Left forelimb (tissue), 1 donor: ENCODE results near the gene BUD31.
"Not testable (repeated sequence)": the region's sequence is repeated elsewhere in the genome, so short reads cannot be mapped to it uniquely, and the experiment has no call there.

Experiments used
- DNase-seq: peaks from one replicate; pipeline ENCODE4 v3.0.0-alpha.2; 2018; ENCODE audit warnings: low spot score

Gene BUD31

GRCh38 chr7:99380823-99381663 lies 27.7 kb upstream of the BUD31 start:
- no peak for DNase-seq

- no peak for DNase-seq
These were observed 27.1 kb upstream of the BUD31 start for GRCh38 chr7:99381664-99382075.

- DNase-seq = no peak
These were observed 25.6 kb upstream of the BUD31 start for GRCh38 chr7:99383203-99383602.

- no peak for DNase-seq
These were observed 24.9 kb upstream of the BUD31 start for GRCh38 chr7:99383791-99384370.

- no peak for DNase-seq
These were observed 24.2 kb upstream of the BUD31 start for GRCh38 chr7:99384523-99384922.

- DNase-seq = no peak
These were observed 23.2 kb upstream of the BUD31 start for GRCh38 chr7:99385564-99385963.

GRCh38 chr7:99386584-99387238 lies 22.1 kb upstream of the BUD31 start:
- no peak for DNase-seq

- DNase-seq = not testable (repeated sequence)
These were observed 21.5 kb upstream of the BUD31 start for GRCh38 chr7:99387239-99387635.

GRCh38 chr7:99387912-99388311 lies 20.9 kb upstream of the BUD31 start:
- DNase-seq = no peak

GRCh38 chr7:99389772-99390171 lies 19.0 kb upstream of the BUD31 start:
- no peak for DNase-seq

- no peak for DNase-seq
These were observed 17.7 kb upstream of the BUD31 start for GRCh38 chr7:99390941-99391602.

GRCh38 chr7:99392046-99392445 lies 16.7 kb upstream of the BUD31 start:
- DNase-seq = no peak

GRCh38 chr7:99392659-99393354 lies 16.0 kb upstream of the BUD31 start:
- peak; percentile 80 for DNase-seq

GRCh38 chr7:99393355-99394187 lies 15.2 kb upstream of the BUD31 start:
- no peak for DNase-seq

GRCh38 chr7:99394188-99394502 lies 14.6 kb upstream of the BUD31 start:
- no peak for DNase-seq

- DNase-seq = no peak
These were observed 13.0 kb upstream of the BUD31 start for GRCh38 chr7:99395616-99396327.

- DNase-seq = no peak
These were observed 12.1 kb upstream of the BUD31 start for GRCh38 chr7:99396418-99397296.

GRCh38 chr7:99397297-99397983 lies 11.3 kb upstream of the BUD31 start:
- DNase-seq = no peak

GRCh38 chr7:99398891-99399445 lies 9.8 kb upstream of the BUD31 start:
- DNase-seq = no peak
